ENCODE measurements around the gene PLXNA2. TPM values are rescaled to one million over a fixed set of nuclear protein-coding genes. Genes with fewer than 3 reads are reported as not detected.

The PLXNA2 gene
- total and polyA plus RNA-seq, 2 donors (not counting 3 experiments of a cell fraction or from before 2014, with no cell fraction given): 42.6 to 229 TPM

DNA sequence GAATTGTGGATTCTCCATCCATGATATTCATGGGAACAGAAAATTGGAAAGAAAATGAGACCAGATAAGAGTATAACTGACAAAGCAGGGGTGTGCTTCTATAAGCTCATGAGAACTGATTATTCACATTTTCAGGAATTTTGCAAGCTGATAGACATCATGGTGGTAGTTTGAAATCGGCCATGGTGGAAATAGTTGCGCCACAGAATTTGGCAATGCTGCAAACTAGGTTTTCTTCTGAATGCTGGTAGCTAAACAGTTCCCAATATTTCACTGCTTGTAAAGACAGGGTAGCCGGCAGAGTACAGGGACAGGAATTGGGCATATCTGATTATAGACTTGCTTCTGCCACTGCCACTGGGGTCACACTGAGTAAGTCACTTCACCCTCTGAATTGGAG, 151.1 kb downstream of the PLXNA2 start:
- TF ChIP-seq JUN (IDR thresholded peaks at IDR 0.05; ENCODE audit: borderline replicate concordance, insufficient read depth, insufficient read length, low read depth) (no peak), EZH2 (IDR thresholded peaks at IDR 0.05; ENCODE audit: borderline replicate concordance, low read depth, low read length, severe bottlenecking) (no peak), GATA2 (IDR thresholded peaks at IDR 0.05; ENCODE audit: insufficient read depth, insufficient read length, low read depth, low read length) (no peak), POLR2A (IDR thresholded peaks at IDR 0.05; ENCODE audit: low read depth, low read length) (no peak), POLR2AphosphoS5 (IDR thresholded peaks at IDR 0.05; ENCODE audit: insufficient read depth, low read depth, low read length) (no peak), MYC (IDR thresholded peaks at IDR 0.05; ENCODE audit: low read depth, low read length) (no peak), FOS (IDR thresholded peaks at IDR 0.05; ENCODE audit: borderline replicate concordance, insufficient read depth, low read length) (no peak)
- TF ChIP-seq, protein P1, sequence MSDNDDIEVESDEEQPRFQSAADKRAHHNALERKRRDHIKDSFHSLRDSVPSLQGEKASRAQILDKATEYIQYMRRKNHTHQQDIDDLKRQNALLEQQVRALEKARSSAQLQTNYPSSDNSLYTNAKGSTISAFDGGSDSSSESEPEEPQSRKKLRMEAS (IDR thresholded peaks at IDR 0.05; ENCODE audit: insufficient read depth, insufficient read length): no peak
- TF ChIP-seq, protein P2, sequence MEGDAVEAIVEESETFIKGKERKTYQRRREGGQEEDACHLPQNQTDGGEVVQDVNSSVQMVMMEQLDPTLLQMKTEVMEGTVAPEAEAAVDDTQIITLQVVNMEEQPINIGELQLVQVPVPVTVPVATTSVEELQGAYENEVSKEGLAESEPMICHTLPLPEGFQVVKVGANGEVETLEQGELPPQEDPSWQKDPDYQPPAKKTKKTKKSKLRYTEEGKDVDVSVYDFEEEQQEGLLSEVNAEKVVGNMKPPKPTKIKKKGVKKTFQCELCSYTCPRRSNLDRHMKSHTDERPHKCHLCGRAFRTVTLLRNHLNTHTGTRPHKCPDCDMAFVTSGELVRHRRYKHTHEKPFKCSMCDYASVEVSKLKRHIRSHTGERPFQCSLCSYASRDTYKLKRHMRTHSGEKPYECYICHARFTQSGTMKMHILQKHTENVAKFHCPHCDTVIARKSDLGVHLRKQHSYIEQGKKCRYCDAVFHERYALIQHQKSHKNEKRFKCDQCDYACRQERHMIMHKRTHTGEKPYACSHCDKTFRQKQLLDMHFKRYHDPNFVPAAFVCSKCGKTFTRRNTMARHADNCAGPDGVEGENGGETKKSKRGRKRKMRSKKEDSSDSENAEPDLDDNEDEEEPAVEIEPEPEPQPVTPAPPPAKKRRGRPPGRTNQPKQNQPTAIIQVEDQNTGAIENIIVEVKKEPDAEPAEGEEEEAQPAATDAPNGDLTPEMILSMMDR (IDR thresholded peaks at IDR 0.05; ENCODE audit: extremely low read depth in 1 of 2, insufficient read depth in 1 of 2, low read depth in 1 of 2, low read length in 2 of 2): no peak
- ChIA-PET POLR2A (no interaction called here), CTCF (interaction anchor here (1.0 to 1.1 kb wide), 2 partner anchors 71 to 145 kb away, joined by 3 to 4 read pairs; no protein-coding TSS in a partner anchor)
- Histone ChIP-seq H2AFZ (ENCODE audit: low read depth, low read length) (no peak overlapping the region), H3K27ac (ENCODE audit: insufficient read depth, low read depth, low read length) (no peak overlapping the region), H3K27me3 (ENCODE audit: control insufficient read depth in 2 of 2, insufficient read depth in 2 of 2, low read length in 2 of 2) (no peaks in the 10 kb centered on the region), H3K36me3 (ENCODE audit: control insufficient read depth in 2 of 2, extremely low read depth in 1 of 2, insufficient read depth in 2 of 2, low read length in 2 of 2) (peaks cover 44 to 51% of the 10 kb centered on the region in 2 experiments), H3K4me2 (ENCODE audit: insufficient read depth, low read length) (no peak overlapping the region), H4K20me1 (replicated peaks; ENCODE audit: control insufficient read depth, extremely low read depth, insufficient read depth, low read length) (no peaks in the 10 kb centered on the region), H3K9ac (replicated peaks; ENCODE audit: extremely low read depth, insufficient read depth, low read length) (no peak overlapping the region), H3K9me3 (replicated peaks; ENCODE audit: control insufficient read depth, insufficient read depth, low read length) (no peaks in the 10 kb centered on the region), H3K4me1 (ENCODE audit: control insufficient read depth, extremely low read depth, insufficient read depth, low read length) (no peaks in the 10 kb centered on the region), H3K79me2 (ENCODE audit: control insufficient read depth, insufficient read depth, low read length) (peaks cover 2% of the 10 kb centered on the region), H3K9me1 (replicated peaks; ENCODE audit: control insufficient read depth, extremely low read depth, insufficient read depth, low read length) (no peaks in the 10 kb centered on the region), H3K4me3 (replicated peaks in 1 of 3; ENCODE audit: insufficient read depth in 1 of 3, low read depth in 1 of 3, low read length in 3 of 3) (no peak overlapping the region)
- DNase-seq (ENCODE audit: low read depth, low spot score): no peak
- dilution Hi-C loops (cut with MboI; ENCODE audit: extremely low pct_ligation_motif_present, low sequenced_read_pairs): no loop called here
- FAIRE-seq: no peak
- intact Hi-C loops (cut with micrococcal nuclease): loop anchor here (1.0 kb wide), 1 partner anchor 208 kb away; no protein-coding TSS in a partner anchor
- no TSS peak for BruUV-seq (replicated peaks)
